Astrocyte of the spinal cord (primary cell): ENCODE data around the gene FAM81B.

Source experiments
- DNase-seq: peaks from one replicate; pipeline ENCODE4 v3.0.0; 2011; ENCODE audit warnings: low read depth, low spot score
- H3K4me3 ChIP-seq: 2 replicates; pipeline ENCODE4 v1.5.1; 2011; ENCODE audit warnings: low read depth, mild to moderate bottlenecking, low read length, moderate library complexity
- CTCF ChIP-seq: IDR thresholded peaks from 2 replicates; pipeline ENCODE4 v1.5.1; 2012; ENCODE audit warnings: low read depth, mild to moderate bottlenecking, low read length, inconsistent platforms
- in situ Hi-C: cut with HindIII; loops from 2 replicates; pipeline ENCODE4 v1.10.0; 2017; ENCODE audit warnings: low sequenced_read_pairs

Gene FAM81B

GRCh38 chr5:95449460-95449859 lies 58.3 kb downstream of the FAM81B start:
- no peak for DNase-seq
- in situ Hi-C loops = no loop called here
- no peak for TF ChIP-seq CTCF
- H3K4me3 ChIP-seq = no peak overlapping the region

- in situ Hi-C loops = no loop called here
- no peak overlapping the region for H3K4me3 ChIP-seq
- no peak for DNase-seq
- TF ChIP-seq CTCF = no peak
Measured at GRCh38 chr5:95454536-95454935, 63.4 kb downstream of the FAM81B start.

GRCh38 chr5:95460665-95461064 lies 69.5 kb downstream of the FAM81B start:
- no peak overlapping the region for H3K4me3 ChIP-seq
- in situ Hi-C loops = no loop called here
- DNase-seq = no peak
- no peak for TF ChIP-seq CTCF

GRCh38 chr5:95471487-95471886 lies 80.3 kb downstream of the FAM81B start:
- no peak overlapping the region for H3K4me3 ChIP-seq
- no peak for TF ChIP-seq CTCF
- in situ Hi-C loops = no loop called here
- DNase-seq = no peak

GRCh38 chr5:95471942-95472341 lies 80.8 kb downstream of the FAM81B start:
- in situ Hi-C loops = no loop called here
- no peak for TF ChIP-seq CTCF
- H3K4me3 ChIP-seq = no peak overlapping the region
- peak; percentile 64 for DNase-seq

GRCh38 chr5:95484421-95484820 lies 93.3 kb downstream of the FAM81B start:
- TF ChIP-seq CTCF = no peak

GRCh38 chr5:95486191-95486590 lies 95.0 kb downstream of the FAM81B start:
- H3K4me3 ChIP-seq = no peak overlapping the region
- no peak for TF ChIP-seq CTCF
- in situ Hi-C loops = no loop called here
- no peak for DNase-seq

More at GRCh38 chr5:95484421-95484820, 93.3 kb downstream of the FAM81B start:
- in situ Hi-C loops = no loop called here
- H3K4me3 ChIP-seq = no peak overlapping the region
- no peak for DNase-seq
